Spleen (tissue), 7 donors: ENCODE measurements around the gene SLC12A6.
"Not testable (repeated sequence)": the region's sequence is repeated elsewhere in the genome, so short reads cannot be mapped to it uniquely, and the experiment has no call there.

Experiments
- POLR2A ChIP-seq, 3 donors: fragments of 450-650 bp; IDR thresholded peaks; one replicate each; pipeline ENCODE4 v1.5.1; 2017; ENCODE audit warnings: antibody characterized with exemption in 3 of 3, mild to moderate bottlenecking in 1 of 3
- POLR2AphosphoS5 ChIP-seq, 3 donors: sonication (generic); formaldehyde crosslinking; IDR thresholded peaks; one replicate each; pipeline ENCODE4 v1.5.1; 2017; ENCODE audit warnings: antibody characterized with exemption in 3 of 3
- TF ChIP-seq, protein P1 (sequence below), 11 experiments: fragments of 200-600 bp in 7 of 11; fragments of 450-650 bp in 4 of 11; sonication (generic) in 4 of 11; IDR thresholded peaks in 8 of 11; conservative IDR thresholded peaks in 3 of 11; 1 replicate in 7 of 11; 2 replicates in 4 of 11; pipeline versions ENCODE4 v1.4.0 to v1.8.0; 2016 to 2021; ENCODE audit warnings: antibody characterized with exemption in 11 of 11, inconsistent platforms in 4 of 11, mild to moderate bottlenecking in 1 of 11
- donor health status: DM: no; HTN: no; CAD: no; lungs with moderate emphysema.
- donor health status: DM: no; HTN: no; CAD: no.
- donor health status: DM: no; HTN: no; CAD: no.

DNA sequence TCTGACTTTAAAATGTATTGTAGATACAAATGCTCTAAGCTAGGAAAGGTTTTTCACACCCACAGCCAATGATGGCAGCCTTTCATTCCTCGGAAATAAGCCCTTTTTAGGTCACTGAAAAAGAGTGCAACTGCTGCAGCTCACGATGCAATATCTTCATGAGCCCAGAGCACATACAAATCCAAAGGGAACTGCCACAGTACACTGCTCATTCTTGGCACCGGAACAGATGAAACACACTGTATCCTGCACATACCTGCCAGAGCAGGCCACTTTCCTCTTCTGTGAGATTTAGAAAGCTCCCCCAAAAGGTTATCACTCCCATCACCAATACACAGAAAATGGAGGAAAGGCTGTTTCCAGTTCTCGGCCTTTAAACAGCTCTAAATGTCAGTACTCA lies 42.9 kb upstream of the SLC12A6 start:
- TF ChIP-seq, protein P1, sequence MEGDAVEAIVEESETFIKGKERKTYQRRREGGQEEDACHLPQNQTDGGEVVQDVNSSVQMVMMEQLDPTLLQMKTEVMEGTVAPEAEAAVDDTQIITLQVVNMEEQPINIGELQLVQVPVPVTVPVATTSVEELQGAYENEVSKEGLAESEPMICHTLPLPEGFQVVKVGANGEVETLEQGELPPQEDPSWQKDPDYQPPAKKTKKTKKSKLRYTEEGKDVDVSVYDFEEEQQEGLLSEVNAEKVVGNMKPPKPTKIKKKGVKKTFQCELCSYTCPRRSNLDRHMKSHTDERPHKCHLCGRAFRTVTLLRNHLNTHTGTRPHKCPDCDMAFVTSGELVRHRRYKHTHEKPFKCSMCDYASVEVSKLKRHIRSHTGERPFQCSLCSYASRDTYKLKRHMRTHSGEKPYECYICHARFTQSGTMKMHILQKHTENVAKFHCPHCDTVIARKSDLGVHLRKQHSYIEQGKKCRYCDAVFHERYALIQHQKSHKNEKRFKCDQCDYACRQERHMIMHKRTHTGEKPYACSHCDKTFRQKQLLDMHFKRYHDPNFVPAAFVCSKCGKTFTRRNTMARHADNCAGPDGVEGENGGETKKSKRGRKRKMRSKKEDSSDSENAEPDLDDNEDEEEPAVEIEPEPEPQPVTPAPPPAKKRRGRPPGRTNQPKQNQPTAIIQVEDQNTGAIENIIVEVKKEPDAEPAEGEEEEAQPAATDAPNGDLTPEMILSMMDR (IDR thresholded peaks at IDR 0.05 in 8 of 11, conservative IDR thresholded peaks at IDR 0.05 in 3 of 11), result not testable (repeated sequence)
- TF ChIP-seq POLR2A, POLR2AphosphoS5 (IDR thresholded peaks at IDR 0.05): not testable (repeated sequence)
